Osteoblast (primary cell): ENCODE results near the gene TMEM258. TPM values are rescaled to one million over a fixed set of nuclear protein-coding genes. Genes with fewer than 3 reads are reported as not detected.

Experiments used
- DNase-seq: peaks from one replicate; pipeline ENCODE4 v3.0.0; 2011; ENCODE audit warnings: low spot score, mixed read lengths; ENCODE audit not compliant: insufficient read length; ENCODE audit errors: missing footprints
- H2AFZ ChIP-seq: 2 replicates; pipeline ENCODE4 v1.6.0; 2011; ENCODE audit warnings: mild to moderate bottlenecking, low read length
- H3K27ac ChIP-seq: 2 replicates; pipeline ENCODE4 v1.5.1; 2011; ENCODE audit warnings: mild to moderate bottlenecking, low read depth, low read length, moderate library complexity
- H3K27me3 ChIP-seq: 2 replicates; pipeline ENCODE4 v1.6.0; 2012; ENCODE audit warnings: mild to moderate bottlenecking, control low read depth, inconsistent platforms, low read length, moderate library complexity; ENCODE audit not compliant: insufficient read depth
- H3K36me3 ChIP-seq: 2 replicates; pipeline ENCODE4 v1.5.1; 2011; ENCODE audit warnings: mild to moderate bottlenecking, low read length, control low read depth, moderate library complexity; ENCODE audit not compliant: insufficient read depth
- H3K4me1 ChIP-seq: 2 replicates; pipeline ENCODE4 v1.5.1; 2011; ENCODE audit warnings: mild to moderate bottlenecking, low read length, control low read depth, moderate library complexity; ENCODE audit not compliant: insufficient read depth
- H3K4me2 ChIP-seq: 2 replicates; pipeline ENCODE4 v1.6.0; 2011; ENCODE audit warnings: mild to moderate bottlenecking, low read length; ENCODE audit not compliant: insufficient read depth
- H3K4me3 ChIP-seq: fragments of 200-600 bp; sonication (generic); 3 replicates; pipeline ENCODE4 v1.5.1; 2012; ENCODE audit warnings: mild to moderate bottlenecking, low read length, inconsistent platforms; ENCODE audit not compliant: insufficient read depth
- H3K79me2 ChIP-seq: 2 replicates; pipeline ENCODE4 v1.6.0; 2012; ENCODE audit warnings: mild to moderate bottlenecking, low read length, control low read depth, inconsistent platforms; ENCODE audit not compliant: insufficient read depth
- H3K9me3 ChIP-seq: 2 replicates; pipeline ENCODE4 v1.5.1; 2011; ENCODE audit warnings: low read depth, low read length, control low read depth
- H4K20me1 ChIP-seq: 2 replicates; pipeline ENCODE4 v1.6.0; 2012; ENCODE audit warnings: mild to moderate bottlenecking, low read length, control low read depth; ENCODE audit not compliant: insufficient read depth
- CTCF ChIP-seq: IDR thresholded peaks from 2 replicates; pipeline ENCODE4 v1.5.1; 2011; ENCODE audit warnings: mild to moderate bottlenecking, low read depth, low read length, moderate library complexity; ENCODE audit errors: extremely low read depth
- total RNA-seq: library from RNA; depleted of rRNA; stranded (reverse); fragments of >200 nt; gene quantifications from 2 replicates; pipeline ENCODE4 v1.2.3, GENCODE V29; 2012

TMEM258 gene
- total RNA-seq, 1 donor, result 63.3 TPM

GRCh38 chr11:61745781-61746441 lies 46.5 kb downstream of the TMEM258 start:
- no peak for TF ChIP-seq CTCF
- Histone ChIP-seq H3K36me3 (peaks cover 4% of the 10 kb centered on the region), H3K4me1 (peaks cover 4% of the 10 kb centered on the region), H4K20me1 (no peaks in the 10 kb centered on the region), H3K27ac (no peak overlapping the region), H3K9me3 (no peaks in the 10 kb centered on the region), H3K79me2 (no peaks in the 10 kb centered on the region), H2AFZ (no peak overlapping the region), H3K4me2 (no peak overlapping the region), H3K4me3 (no peak overlapping the region), H3K27me3 (no peaks in the 10 kb centered on the region)
- no peak for DNase-seq

- DNase-seq, result no peak
- Histone ChIP-seq H2AFZ (no peak overlapping the region), H3K79me2 (no peaks in the 10 kb centered on the region), H3K27me3 (no peaks in the 10 kb centered on the region), H3K27ac (no peak overlapping the region), H3K4me3 (no peak overlapping the region), H3K4me1 (peaks cover 4% of the 10 kb centered on the region), H3K9me3 (no peaks in the 10 kb centered on the region), H3K4me2 (no peak overlapping the region), H4K20me1 (no peaks in the 10 kb centered on the region), H3K36me3 (peaks cover 7% of the 10 kb centered on the region)
- TF ChIP-seq CTCF, result no peak
Observed at GRCh38 chr11:61744609-61745156, 47.7 kb downstream of the TMEM258 start.

- no peaks in the 10 kb centered on the region for H4K20me1 ChIP-seq
- no peaks in the 10 kb centered on the region for H3K27me3 ChIP-seq
- H3K4me1 ChIP-seq, result peaks cover 4% of the 10 kb centered on the region
- H2AFZ ChIP-seq, result no peak overlapping the region
- no peak overlapping the region for H3K27ac ChIP-seq
- no peak overlapping the region for H3K4me3 ChIP-seq
- H3K4me2 ChIP-seq, result no peak overlapping the region
- H3K36me3 ChIP-seq, result peaks cover 7% of the 10 kb centered on the region
- DNase-seq, result no peak
- TF ChIP-seq CTCF, result no peak
- no peaks in the 10 kb centered on the region for H3K9me3 ChIP-seq
- H3K79me2 ChIP-seq, result no peaks in the 10 kb centered on the region
Observed at GRCh38 chr11:61744181-61744580, 48.2 kb downstream of the TMEM258 start.

- peaks cover 7% of the 10 kb centered on the region for H3K36me3 ChIP-seq
- H3K27me3 ChIP-seq, result no peaks in the 10 kb centered on the region
- H3K4me1 ChIP-seq, result peaks cover 4% of the 10 kb centered on the region
- H3K79me2 ChIP-seq, result no peaks in the 10 kb centered on the region
- no peak overlapping the region for H3K27ac ChIP-seq
- H2AFZ ChIP-seq, result no peak overlapping the region
- no peak for DNase-seq
- no peak for TF ChIP-seq CTCF
- H3K4me2 ChIP-seq, result no peak overlapping the region
- no peak overlapping the region for H3K4me3 ChIP-seq
- H3K9me3 ChIP-seq, result no peaks in the 10 kb centered on the region
- H4K20me1 ChIP-seq, result no peaks in the 10 kb centered on the region
Observed at GRCh38 chr11:61743486-61744095, 48.8 kb downstream of the TMEM258 start.
